SK-N-SH (cell line): ENCODE data around the gene MID1. TPM values are rescaled to one million over a fixed set of nuclear protein-coding genes. Genes with fewer than 3 reads are reported as not detected.

ENCODE experiments used
- CTCF ChIA-PET: fragments of 300-600, 350-600 bp; formaldehyde crosslinking; extraction: SDS; loops from one replicate; lab custom pipeline; 2021; lab: Yijun Ruan, JAX
- POLR2A ChIA-PET: fragments of 350-600 bp; sonication (Branson Sonifier 250); formaldehyde crosslinking; extraction: SDS; loops from one replicate; lab custom pipeline; 2020; ENCODE audit warnings: antibody characterized with exemption, inconsistent platforms; lab: Yijun Ruan, JAX
- DNase-seq: peaks from one replicate; pipeline ENCODE4 v3.0.0; 2012
- H2AFZ ChIP-seq: fragments of 200-600 bp; sonication (generic); 2 replicates; pipeline ENCODE4 v1.8.1; 2016; ENCODE audit warnings: antibody characterized with exemption, mild to moderate bottlenecking, low read depth
- H3F3A ChIP-seq: fragments of 200-600 bp; sonication (generic); replicated peaks from 2 replicates; pipeline ENCODE3; 2016; ENCODE audit warnings: antibody characterized with exemption, mild to moderate bottlenecking; ENCODE audit not compliant: insufficient read depth
- H3K27ac ChIP-seq, 2 experiments: fragments of 200-500 bp in 1 of 2; fragments of 200-600 bp in 1 of 2; sonication (Bioruptor generic) in 1 of 2; sonication (generic), shearing (Covaris generic) in 1 of 2; 2 replicates each; pipeline versions ENCODE4 v1.5.1 to v1.6.1; 2014 to 2016; ENCODE audit warnings: low read depth in 2 of 2, inconsistent platforms in 1 of 2, low read length in 1 of 2, mild to moderate bottlenecking in 1 of 2, mixed read lengths in 1 of 2
- H3K27me3 ChIP-seq: fragments of 200-600 bp; sonication (generic), shearing (Covaris generic); 2 replicates; pipeline ENCODE4 v1.6.1; 2016; ENCODE audit warnings: mixed run types; ENCODE audit not compliant: insufficient read depth
- H3K36me3 ChIP-seq, 2 experiments: fragments of 200-500 bp in 1 of 2; fragments of 200-600 bp in 1 of 2; sonication (Bioruptor generic) in 1 of 2; sonication (generic) in 1 of 2; replicated peaks in 1 of 2; 2 replicates each; pipeline versions ENCODE3 to v1.5.1; 2014 to 2016; ENCODE audit warnings: low read length in 1 of 2, mild to moderate bottlenecking in 1 of 2; ENCODE audit not compliant: insufficient read depth in 2 of 2, control insufficient read depth in 1 of 2
- H3K4me1 ChIP-seq, 2 experiments: fragments of 200-500 bp in 1 of 2; fragments of 200-600 bp in 1 of 2; sonication (Bioruptor generic) in 1 of 2; sonication (generic), shearing (Covaris generic) in 1 of 2; 2 replicates each; pipeline versions ENCODE4 v1.5.1 to v1.6.1; 2014 to 2016; ENCODE audit warnings: low read depth in 1 of 2, low read length in 1 of 2, mixed run types in 1 of 2; ENCODE audit not compliant: insufficient read depth in 2 of 2, control insufficient read depth in 1 of 2
- H3K4me2 ChIP-seq: fragments of 200-600 bp; sonication (generic), shearing (Covaris generic); 2 replicates; pipeline ENCODE4 v1.6.1; 2017; ENCODE audit warnings: mixed run types
- H3K4me3 ChIP-seq, 2 experiments: fragments of 200-500 bp in 1 of 2; fragments of 200-600 bp in 1 of 2; sonication (Bioruptor generic) in 1 of 2; sonication (generic), shearing (Covaris generic) in 1 of 2; 2 replicates each; pipeline versions ENCODE4 v1.5.1 to v1.8.1; 2014 to 2016; ENCODE audit warnings: low read depth in 2 of 2, inconsistent platforms in 1 of 2, low read length in 1 of 2, mild to moderate bottlenecking in 1 of 2, mixed read lengths in 1 of 2, moderate library complexity in 1 of 2
- H3K79me2 ChIP-seq: fragments of 200-600 bp; sonication (generic); 2 replicates; pipeline ENCODE4 v1.8.1; 2017; ENCODE audit warnings: mild to moderate bottlenecking; ENCODE audit not compliant: insufficient read depth
- H3K9ac ChIP-seq: fragments of 200-600 bp; sonication (generic); 2 replicates; pipeline ENCODE4 v1.6.1; 2017; ENCODE audit warnings: mixed run types
- H3K9me2 ChIP-seq: fragments of 200-600 bp; sonication (generic); 2 replicates; pipeline ENCODE4 v1.6.1; 2017; ENCODE audit warnings: mixed run types
- H3K9me3 ChIP-seq: fragments of 200-600 bp; sonication (generic); 2 replicates; pipeline ENCODE4 v1.6.1; 2017; ENCODE audit warnings: mixed run types, mild to moderate bottlenecking, moderate library complexity
- H4K20me1 ChIP-seq: fragments of 200-600 bp; sonication (generic); 2 replicates; pipeline ENCODE4 v1.6.1; 2017; ENCODE audit warnings: mild to moderate bottlenecking, mixed run types; ENCODE audit not compliant: insufficient read depth
- CHD2 ChIP-seq: fragments of 150-350 bp; IDR thresholded peaks from 2 replicates; pipeline ENCODE4 v1.6.1; 2018; ENCODE audit warnings: low read length; ENCODE audit not compliant: partially characterized antibody
- ELF1 ChIP-seq: IDR thresholded peaks from 2 replicates; pipeline ENCODE4 v1.4.0; 2012
- EP300 ChIP-seq, 2 experiments: IDR thresholded peaks; 2 replicates each; pipeline versions ENCODE4 v1.4.0 to v1.6.1; 2012; ENCODE audit warnings: borderline replicate concordance in 1 of 2, low read depth in 1 of 2, low read length in 1 of 2
- FOXM1 ChIP-seq: IDR thresholded peaks from 2 replicates; pipeline ENCODE4 v1.4.0; 2012; ENCODE audit warnings: low read depth, mild to moderate bottlenecking
- GABPA ChIP-seq: IDR thresholded peaks from 2 replicates; pipeline ENCODE4 v1.4.0; 2012; ENCODE audit warnings: low read depth, mild to moderate bottlenecking
- GATA2 ChIP-seq: sonication (generic); formaldehyde crosslinking; IDR thresholded peaks from 2 replicates; pipeline ENCODE4 v1.5.0; 2020; ENCODE audit warnings: mild to moderate bottlenecking, missing genetic modification reagents
- NRF1 ChIP-seq: IDR thresholded peaks from 2 replicates; pipeline ENCODE4 v1.6.1; 2012; ENCODE audit warnings: low read depth, mild to moderate bottlenecking, low read length
- RAD21 ChIP-seq: IDR thresholded peaks from 2 replicates; pipeline ENCODE4 v1.6.1; 2012; ENCODE audit warnings: mild to moderate bottlenecking, low read length
- TEAD4 ChIP-seq: IDR thresholded peaks from 2 replicates; pipeline ENCODE4 v1.4.0; 2012; ENCODE audit warnings: mild to moderate bottlenecking, borderline replicate concordance; ENCODE audit not compliant: insufficient read depth
- WGBS: methylation state at CpG from one replicate; pipeline ENCODE4 v1.1.6; 2017; ENCODE audit warnings: low lambda C conversion rate; 5-methylcytosine and 5-hydroxymethylcytosine counted together
- polyA plus RNA-seq, 3 experiments: library from polyadenylated mRNA; depleted of rRNA; stranded (reverse); fragments of >200 nt; gene quantifications; 2 replicates each; pipeline ENCODE4 v1.2.3, GENCODE V29; 2012
- TF ChIP-seq, protein P1 (sequence below): IDR thresholded peaks from 2 replicates; pipeline ENCODE4; 2012
- TF ChIP-seq, protein P2 (sequence below): fragments of 150-350 bp; IDR thresholded peaks from 2 replicates; pipeline ENCODE4 v1.6.1; 2017; ENCODE audit warnings: antibody characterized with exemption, low read length, low read depth, borderline replicate concordance
- TF ChIP-seq, protein P3 (sequence below): IDR thresholded peaks from 2 replicates; pipeline ENCODE4 v1.4.0; 2012; ENCODE audit warnings: low read depth, borderline replicate concordance
- TF ChIP-seq, protein P4 (sequence below): IDR thresholded peaks from 2 replicates; pipeline ENCODE4 v1.4.0; 2012; ENCODE audit warnings: low read depth, borderline replicate concordance
- TF ChIP-seq, protein P5 (sequence below): IDR thresholded peaks from 2 replicates; pipeline ENCODE4 v1.4.0; 2012; ENCODE audit warnings: low read depth
- TF ChIP-seq, protein P6 (sequence below): IDR thresholded peaks from 2 replicates; pipeline ENCODE4 v1.6.1; 2012; ENCODE audit warnings: mild to moderate bottlenecking, low read depth, low read length, moderate library complexity
- TF ChIP-seq, protein P7 (sequence below): fragments of 150-350 bp; IDR thresholded peaks from 2 replicates; pipeline ENCODE4 v1.6.1; 2016; ENCODE audit warnings: mild to moderate bottlenecking, low read depth, low read length

The MID1 gene
- polyA plus RNA-seq, 1 of the 3 experiments (the other 2 are of a cell fraction): 10.4 TPM

DNA sequence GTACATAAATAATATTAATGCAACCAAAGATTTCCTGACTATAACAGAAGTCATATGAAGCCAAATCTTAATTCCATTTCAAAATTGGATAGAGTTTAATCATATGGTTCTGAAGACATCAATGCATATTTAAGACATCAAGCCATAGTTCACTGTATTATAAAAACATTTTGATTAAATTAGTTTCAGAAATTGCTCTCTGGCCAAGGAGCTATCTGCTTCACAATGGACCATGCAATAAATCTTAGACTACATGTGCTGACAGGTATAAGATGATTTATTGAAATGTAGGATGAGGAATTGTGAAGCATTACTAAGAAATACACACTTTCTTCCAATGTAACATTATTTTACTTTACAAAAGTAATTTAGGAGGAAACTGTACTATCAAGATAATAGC lies 81.6 kb downstream of the MID1 start:
- Histone ChIP-seq H3K79me2 (no peaks in the 10 kb centered on the region; the same call in 1 of the 2 replicates), H3K4me3 (no peak overlapping the region), H2AFZ (no peak overlapping the region), H3K9ac (no peak overlapping the region), H3K4me1 (no peaks in the 10 kb centered on the region; a peak in 1 of 4 replicates), H3K4me2 (no peak overlapping the region), H3K9me2 (no peaks in the 10 kb centered on the region), H3K9me3 (no peaks in the 10 kb centered on the region), H3F3A (no peaks in the 10 kb centered on the region), H3K27ac (no peak overlapping the region), H4K20me1 (no peaks in the 10 kb centered on the region), H3K27me3 (no peaks in the 10 kb centered on the region), H3K36me3 (no peaks in the 10 kb centered on the region)
- ChIA-PET POLR2A (no interaction called here), CTCF (no interaction called here)
- TF ChIP-seq, protein P1, sequence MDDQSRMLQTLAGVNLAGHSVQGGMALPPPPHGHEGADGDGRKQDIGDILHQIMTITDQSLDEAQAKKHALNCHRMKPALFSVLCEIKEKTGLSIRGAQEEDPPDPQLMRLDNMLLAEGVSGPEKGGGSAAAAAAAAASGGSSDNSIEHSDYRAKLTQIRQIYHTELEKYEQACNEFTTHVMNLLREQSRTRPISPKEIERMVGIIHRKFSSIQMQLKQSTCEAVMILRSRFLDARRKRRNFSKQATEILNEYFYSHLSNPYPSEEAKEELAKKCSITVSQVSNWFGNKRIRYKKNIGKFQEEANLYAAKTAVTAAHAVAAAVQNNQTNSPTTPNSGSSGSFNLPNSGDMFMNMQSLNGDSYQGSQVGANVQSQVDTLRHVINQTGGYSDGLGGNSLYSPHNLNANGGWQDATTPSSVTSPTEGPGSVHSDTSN: peak; percentile 30; the same call in 1 of the 2 replicates
- TF ChIP-seq ELF1 (no peak), EP300 (IDR thresholded peaks at IDR 0.05; ENCODE audit: borderline replicate concordance in 1 of 2, low read depth in 1 of 2, low read length in 1 of 2) (no peak), FOXM1 (no peak), GABPA (no peak), RAD21 (no peak)
- TF ChIP-seq, protein P2, sequence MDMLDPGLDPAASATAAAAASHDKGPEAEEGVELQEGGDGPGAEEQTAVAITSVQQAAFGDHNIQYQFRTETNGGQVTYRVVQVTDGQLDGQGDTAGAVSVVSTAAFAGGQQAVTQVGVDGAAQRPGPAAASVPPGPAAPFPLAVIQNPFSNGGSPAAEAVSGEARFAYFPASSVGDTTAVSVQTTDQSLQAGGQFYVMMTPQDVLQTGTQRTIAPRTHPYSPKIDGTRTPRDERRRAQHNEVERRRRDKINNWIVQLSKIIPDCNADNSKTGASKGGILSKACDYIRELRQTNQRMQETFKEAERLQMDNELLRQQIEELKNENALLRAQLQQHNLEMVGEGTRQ: no peak
- TF ChIP-seq, protein P3, sequence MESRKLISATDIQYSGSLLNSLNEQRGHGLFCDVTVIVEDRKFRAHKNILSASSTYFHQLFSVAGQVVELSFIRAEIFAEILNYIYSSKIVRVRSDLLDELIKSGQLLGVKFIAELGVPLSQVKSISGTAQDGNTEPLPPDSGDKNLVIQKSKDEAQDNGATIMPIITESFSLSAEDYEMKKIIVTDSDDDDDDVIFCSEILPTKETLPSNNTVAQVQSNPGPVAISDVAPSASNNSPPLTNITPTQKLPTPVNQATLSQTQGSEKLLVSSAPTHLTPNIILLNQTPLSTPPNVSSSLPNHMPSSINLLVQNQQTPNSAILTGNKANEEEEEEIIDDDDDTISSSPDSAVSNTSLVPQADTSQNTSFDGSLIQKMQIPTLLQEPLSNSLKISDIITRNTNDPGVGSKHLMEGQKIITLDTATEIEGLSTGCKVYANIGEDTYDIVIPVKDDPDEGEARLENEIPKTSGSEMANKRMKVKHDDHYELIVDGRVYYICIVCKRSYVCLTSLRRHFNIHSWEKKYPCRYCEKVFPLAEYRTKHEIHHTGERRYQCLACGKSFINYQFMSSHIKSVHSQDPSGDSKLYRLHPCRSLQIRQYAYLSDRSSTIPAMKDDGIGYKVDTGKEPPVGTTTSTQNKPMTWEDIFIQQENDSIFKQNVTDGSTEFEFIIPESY: no peak
- DNase-seq: no peak

DNA sequence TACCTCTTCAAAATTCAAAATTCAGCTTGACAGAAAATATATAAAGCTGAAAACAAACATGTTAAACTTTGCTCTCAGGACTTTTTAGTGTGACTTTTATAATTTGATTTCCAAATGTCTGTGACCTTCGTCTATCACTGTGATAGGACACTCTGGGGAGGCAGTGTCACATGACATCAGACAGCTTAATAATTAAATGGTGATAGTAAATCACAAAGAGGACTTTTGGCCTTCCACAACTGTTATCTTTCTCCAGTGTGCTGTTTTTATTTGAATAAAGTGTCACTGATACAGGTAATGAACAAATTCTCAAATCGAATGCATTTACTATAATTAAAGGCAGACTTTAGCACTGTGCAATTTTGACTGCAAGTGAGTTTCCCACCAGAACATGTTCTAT lies 83.1 kb downstream of the MID1 start:
- Histone ChIP-seq H3F3A (no peaks in the 10 kb centered on the region), H4K20me1 (no peaks in the 10 kb centered on the region), H3K4me1 (no peaks in the 10 kb centered on the region; a peak in 2 of 4 replicates), H3K9me3 (no peaks in the 10 kb centered on the region), H3K4me3 (no peak overlapping the region), H3K4me2 (no peak overlapping the region), H3K27me3 (no peaks in the 10 kb centered on the region), H2AFZ (no peak overlapping the region), H3K79me2 (no peaks in the 10 kb centered on the region; the same call in 1 of the 2 replicates), H3K9ac (no peak overlapping the region), H3K27ac (no peak overlapping the region), H3K36me3 (no peaks in the 10 kb centered on the region), H3K9me2 (no peaks in the 10 kb centered on the region)
- 42% methylated on average over 2 of the region's 2 CpGs for WGBS
- CTCF ChIA-PET: interaction anchor here (0.6 to 1.2 kb wide), 3 partner anchors 13 to 282 kb away, joined by 3 to 4 read pairs (median 4); no protein-coding TSS in a partner anchor
- no peak for DNase-seq
- POLR2A ChIA-PET: no interaction called here
- no peak for TF ChIP-seq GATA2 (CRISPR knock-in tag)
- TF ChIP-seq, protein P1: no peak
- TF ChIP-seq, protein P4, sequence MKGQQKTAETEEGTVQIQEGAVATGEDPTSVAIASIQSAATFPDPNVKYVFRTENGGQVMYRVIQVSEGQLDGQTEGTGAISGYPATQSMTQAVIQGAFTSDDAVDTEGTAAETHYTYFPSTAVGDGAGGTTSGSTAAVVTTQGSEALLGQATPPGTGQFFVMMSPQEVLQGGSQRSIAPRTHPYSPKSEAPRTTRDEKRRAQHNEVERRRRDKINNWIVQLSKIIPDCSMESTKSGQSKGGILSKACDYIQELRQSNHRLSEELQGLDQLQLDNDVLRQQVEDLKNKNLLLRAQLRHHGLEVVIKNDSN: no peak
- TF ChIP-seq, protein P5, sequence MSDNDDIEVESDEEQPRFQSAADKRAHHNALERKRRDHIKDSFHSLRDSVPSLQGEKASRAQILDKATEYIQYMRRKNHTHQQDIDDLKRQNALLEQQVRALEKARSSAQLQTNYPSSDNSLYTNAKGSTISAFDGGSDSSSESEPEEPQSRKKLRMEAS: no peak
- no peak for TF ChIP-seq NRF1
- TF ChIP-seq, protein P6, sequence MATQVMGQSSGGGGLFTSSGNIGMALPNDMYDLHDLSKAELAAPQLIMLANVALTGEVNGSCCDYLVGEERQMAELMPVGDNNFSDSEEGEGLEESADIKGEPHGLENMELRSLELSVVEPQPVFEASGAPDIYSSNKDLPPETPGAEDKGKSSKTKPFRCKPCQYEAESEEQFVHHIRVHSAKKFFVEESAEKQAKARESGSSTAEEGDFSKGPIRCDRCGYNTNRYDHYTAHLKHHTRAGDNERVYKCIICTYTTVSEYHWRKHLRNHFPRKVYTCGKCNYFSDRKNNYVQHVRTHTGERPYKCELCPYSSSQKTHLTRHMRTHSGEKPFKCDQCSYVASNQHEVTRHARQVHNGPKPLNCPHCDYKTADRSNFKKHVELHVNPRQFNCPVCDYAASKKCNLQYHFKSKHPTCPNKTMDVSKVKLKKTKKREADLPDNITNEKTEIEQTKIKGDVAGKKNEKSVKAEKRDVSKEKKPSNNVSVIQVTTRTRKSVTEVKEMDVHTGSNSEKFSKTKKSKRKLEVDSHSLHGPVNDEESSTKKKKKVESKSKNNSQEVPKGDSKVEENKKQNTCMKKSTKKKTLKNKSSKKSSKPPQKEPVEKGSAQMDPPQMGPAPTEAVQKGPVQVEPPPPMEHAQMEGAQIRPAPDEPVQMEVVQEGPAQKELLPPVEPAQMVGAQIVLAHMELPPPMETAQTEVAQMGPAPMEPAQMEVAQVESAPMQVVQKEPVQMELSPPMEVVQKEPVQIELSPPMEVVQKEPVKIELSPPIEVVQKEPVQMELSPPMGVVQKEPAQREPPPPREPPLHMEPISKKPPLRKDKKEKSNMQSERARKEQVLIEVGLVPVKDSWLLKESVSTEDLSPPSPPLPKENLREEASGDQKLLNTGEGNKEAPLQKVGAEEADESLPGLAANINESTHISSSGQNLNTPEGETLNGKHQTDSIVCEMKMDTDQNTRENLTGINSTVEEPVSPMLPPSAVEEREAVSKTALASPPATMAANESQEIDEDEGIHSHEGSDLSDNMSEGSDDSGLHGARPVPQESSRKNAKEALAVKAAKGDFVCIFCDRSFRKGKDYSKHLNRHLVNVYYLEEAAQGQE: no peak
- no peak for TF ChIP-seq CHD2
- no peak for TF ChIP-seq TEAD4
- TF ChIP-seq RAD21: no peak
- TF ChIP-seq, protein P7, sequence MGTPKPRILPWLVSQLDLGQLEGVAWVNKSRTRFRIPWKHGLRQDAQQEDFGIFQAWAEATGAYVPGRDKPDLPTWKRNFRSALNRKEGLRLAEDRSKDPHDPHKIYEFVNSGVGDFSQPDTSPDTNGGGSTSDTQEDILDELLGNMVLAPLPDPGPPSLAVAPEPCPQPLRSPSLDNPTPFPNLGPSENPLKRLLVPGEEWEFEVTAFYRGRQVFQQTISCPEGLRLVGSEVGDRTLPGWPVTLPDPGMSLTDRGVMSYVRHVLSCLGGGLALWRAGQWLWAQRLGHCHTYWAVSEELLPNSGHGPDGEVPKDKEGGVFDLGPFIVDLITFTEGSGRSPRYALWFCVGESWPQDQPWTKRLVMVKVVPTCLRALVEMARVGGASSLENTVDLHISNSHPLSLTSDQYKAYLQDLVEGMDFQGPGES: no peak
